GM21447 (cell line): ENCODE data around the gene SETD7.

Source experiments
- ATAC-seq: cut with Tn5 transposase; IDR thresholded peaks from one replicate; pipeline ENCODE4 v1.9.1; 2021; ENCODE audit not compliant: unreplicated experiment

SETD7 gene

DNA sequence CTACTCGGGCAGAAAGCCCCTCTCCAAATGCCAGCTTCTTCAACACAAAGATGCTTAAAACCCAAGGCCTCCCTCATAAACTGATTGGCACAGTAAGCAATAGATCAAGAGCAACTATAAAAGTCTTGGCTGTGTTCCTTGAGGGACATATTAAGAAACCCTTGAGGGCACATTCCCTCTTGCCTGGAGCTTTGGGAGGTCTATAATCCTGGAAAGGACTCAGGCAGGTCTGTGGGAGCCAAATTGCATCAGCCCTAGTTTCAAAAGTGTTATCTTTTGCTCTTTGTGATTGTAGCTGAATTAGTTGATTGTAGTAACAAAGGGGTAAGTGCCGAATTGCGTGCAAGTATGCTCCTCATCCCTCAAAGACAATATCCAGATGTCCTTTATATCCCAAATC is 18.6 kb upstream of the SETD7 start:
- no peak for ATAC-seq

GRCh38 chr4:139568206-139568955 is 12.4 kb upstream of the SETD7 start:
- no peak for ATAC-seq

DNA sequence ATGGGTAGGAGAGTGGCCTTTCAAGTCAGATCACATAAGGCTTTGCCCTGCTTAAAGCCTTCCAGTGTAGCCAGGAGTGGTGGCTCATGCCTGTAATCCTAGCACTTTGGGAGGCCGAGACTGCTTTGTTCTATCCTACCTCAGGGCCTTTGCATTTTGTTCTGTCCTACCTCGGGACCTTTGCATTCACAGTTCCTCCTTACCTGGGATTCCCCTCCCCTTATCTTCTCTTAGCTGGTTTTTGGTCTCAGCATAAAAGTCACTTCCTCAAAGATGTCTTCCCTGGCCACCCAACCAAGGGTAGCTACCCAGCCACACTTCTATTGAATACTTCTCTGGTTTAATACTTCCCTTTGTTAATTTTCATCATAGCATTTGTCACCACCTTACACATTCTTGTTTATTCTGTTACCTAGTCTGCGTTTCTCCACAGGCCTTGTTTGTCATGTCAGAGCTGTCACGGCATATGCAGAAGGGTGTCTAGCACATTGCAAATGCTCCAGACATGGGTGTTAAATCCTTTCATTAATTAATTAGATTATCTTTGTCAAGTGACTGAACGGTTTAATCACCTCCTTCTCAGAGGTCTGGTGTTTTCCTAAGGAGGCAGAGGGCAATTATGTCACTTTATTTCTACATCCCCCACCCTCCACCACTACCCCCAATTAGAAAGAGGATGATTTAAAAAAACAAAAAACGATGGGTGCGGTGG is 11.3 kb upstream of the SETD7 start:
- no peak for ATAC-seq

DNA sequence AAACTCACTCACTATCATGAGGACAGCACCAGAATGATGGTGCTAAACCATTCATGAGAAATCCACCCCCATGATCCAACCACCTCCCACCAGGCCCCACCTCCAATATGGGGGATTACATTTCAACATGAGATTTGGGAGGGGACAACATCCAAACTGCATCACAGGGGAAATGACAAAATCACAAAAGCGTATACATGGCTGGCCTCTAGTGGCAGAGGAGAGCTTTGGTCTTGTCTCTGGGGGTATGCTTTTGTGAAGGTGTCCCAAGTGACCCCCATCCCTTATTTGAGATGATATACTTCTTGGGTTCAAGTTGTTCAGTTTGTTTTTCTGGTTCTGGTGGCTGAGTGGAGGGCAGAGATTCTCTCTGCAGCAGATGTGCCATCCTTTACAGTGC is 8.5 kb upstream of the SETD7 start:
- ATAC-seq, result no peak

DNA sequence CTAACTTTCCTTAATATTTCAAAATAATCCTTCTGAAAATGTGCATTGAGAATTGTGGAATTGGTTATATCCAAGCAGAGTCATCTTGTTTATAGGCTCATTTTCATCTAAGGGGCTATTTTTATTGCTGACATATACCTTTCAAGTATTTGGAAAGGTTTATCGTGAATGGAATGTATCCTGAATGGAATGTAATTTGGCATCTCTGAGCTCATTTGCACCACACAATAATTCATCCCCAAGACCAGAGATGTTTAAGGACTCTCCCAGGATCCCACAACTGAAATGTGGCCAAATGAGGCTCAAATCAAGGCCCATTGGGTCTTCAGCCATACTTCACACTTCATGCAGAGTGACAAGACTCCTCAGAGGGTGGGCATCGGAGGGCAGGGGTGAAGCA is 7.5 kb upstream of the SETD7 start:
- ATAC-seq, result no peak

- no peak for ATAC-seq
These were observed 6.8 kb upstream of the SETD7 start for GRCh38 chr4:139562839-139563238.

- no peak for ATAC-seq
These were observed 6.2 kb upstream of the SETD7 start for GRCh38 chr4:139562067-139562684.

DNA sequence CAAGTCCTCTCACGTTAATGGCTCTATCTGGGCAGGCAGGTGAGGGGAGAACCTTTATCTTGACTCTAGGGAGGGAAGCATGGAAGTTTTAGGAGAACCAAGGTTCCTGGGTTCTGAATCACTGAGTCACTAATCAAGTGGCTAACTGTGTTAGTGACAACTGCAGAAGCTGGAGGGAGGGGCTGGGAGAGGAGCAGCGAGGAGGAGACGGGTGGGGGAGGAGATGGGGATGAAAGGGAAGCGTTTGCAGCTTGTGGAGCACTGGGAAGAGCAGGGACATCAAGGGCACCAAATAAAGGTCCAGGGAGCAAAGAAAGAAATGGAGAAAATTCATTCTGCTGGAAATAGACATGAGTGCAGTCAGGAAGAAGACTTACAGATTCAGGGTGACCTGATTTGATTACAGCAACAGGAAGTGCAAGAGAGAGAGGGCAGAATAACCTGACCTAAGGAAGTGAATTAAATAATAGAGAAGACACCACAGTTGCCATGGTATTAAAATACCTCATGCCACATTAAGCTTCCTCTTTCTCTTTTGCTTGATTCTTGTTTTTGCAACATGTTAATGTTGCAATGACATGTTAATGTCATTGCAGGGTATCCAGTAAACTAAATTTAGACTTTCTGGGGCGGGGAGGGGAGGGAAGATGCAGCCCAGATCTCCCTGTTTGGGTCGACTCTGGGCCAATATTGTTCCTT is 4.5 kb upstream of the SETD7 start:
- no peak for ATAC-seq

DNA sequence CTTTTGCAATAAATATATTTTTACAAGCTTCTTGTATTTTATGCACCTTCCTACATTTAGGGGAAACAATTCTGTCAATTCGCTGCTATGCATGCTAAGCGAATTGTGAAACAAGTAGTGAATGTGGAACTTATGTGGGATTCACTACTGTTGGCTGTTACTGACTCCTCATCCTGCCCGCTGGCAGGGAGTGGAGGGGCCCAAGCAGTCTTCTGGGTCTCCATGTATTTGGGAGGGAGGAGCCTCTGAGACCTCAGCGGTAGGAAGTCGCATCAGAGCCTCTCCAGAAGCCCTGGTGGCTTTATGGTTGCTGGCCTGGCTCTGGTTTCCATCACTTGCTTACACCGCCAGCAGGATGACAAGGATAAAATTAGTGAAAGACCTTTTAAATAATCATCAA is 3.7 kb upstream of the SETD7 start:
- no peak for ATAC-seq

GRCh38 chr4:139559089-139559479 is 3.1 kb upstream of the SETD7 start:
- ATAC-seq, result no peak

DNA sequence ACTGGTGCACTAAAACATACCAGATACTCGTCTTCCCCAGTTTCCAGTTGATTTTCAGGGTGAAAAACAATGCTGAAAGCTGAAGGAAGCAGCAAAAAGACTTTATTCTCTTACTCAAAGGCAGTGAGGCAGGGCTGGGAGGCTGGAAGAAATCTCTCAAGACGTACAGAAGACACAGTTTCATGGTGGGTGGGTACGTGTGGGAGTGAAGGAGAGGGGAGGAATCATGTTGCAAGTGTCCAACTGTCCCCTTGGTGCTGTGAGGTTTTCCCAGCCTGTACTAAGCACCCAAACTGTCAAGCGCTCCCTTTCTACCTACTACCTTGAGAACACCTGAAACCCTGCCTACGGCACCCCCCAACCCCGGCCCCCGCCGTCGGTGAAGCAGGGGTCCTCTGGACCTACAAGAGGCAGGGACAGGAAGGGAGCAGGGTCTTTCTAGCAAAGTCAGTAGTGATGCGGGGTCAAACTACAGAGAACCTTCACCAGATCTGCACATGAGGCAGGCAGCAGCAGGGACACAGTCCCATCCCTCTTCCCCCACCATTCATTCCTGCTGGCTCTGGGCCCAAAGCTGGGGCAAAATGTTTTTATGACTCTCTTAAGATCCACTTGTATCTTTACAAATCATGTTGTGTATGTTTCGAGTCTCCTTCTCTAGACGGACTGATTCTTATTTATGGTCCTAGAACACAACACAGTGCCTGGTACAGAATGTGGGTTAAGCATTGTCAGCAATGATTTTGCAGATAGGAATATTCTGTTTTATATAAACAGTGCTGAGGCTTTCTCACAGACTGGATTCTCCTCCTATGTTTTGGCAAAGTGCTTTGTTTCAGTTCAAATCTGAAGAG is 2.4 kb upstream of the SETD7 start:
- ATAC-seq, result no peak

DNA sequence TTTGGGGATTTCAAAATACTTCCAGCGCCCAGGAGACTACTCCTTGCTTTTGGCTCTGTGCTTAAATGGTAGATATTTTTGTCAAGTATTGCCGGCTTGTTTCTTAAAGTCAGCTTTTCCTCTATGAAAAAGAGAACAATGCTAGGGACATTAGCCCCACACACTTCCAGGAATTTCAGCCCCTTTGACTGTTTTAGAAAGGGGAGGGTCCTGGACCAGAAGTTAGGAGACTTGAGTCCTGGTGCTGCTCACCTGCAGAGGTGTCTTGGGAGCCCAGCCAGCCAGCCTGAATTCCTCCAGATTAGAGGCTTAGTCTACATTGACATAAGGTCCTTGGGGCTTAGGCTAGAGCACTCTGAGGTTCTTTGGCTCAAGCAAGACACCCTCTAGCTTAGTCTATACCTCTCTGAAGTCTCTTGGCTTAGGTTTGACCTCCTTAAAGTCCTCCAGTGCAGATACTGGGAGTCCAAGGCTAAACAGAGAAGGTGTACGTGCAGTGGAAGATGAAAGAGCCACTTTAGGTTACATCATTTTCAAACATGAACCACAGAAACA is 1.6 kb upstream of the SETD7 start:
- ATAC-seq, result no peak

DNA sequence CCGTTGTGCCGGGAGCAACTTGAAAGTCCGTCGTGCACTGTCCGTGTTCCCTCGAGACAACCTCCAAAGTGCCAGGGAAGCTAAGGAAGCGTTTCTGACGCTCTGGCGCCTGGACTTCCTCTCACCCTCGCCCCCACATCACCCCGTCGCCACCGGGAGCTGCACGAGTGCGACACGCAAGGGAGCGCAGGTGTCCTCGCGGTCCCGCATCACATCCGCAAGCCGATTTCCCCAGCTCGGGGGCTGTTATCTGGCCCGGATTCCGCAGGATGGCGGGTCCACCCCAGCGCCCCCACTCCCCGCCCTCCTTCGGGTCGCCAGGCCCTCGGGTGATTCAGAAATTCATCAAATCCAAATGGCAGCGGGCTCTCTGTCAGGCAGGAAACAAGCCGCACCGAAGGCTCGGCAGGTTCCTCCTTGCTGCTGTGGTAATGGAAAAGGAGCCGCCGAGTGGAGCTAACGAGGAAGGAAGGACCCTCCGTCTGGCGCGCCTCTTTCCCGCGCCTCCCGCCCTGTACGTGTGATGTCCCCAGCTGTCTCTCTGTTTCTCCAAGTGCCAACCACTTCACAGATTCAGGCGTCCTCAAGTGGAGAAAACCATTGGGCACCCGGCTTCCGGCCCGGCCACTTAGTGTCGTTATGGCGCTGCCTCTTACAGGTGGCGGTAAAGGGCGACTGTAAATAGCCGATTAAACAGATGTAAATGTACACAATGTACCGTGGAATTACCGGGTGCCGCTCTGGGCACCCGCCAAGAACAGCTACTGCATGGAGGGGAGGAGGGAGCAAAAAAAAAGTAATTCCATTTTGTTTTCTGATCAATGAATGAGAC is 921 bp upstream of the SETD7 start:
- peak; percentile 36 for ATAC-seq

DNA sequence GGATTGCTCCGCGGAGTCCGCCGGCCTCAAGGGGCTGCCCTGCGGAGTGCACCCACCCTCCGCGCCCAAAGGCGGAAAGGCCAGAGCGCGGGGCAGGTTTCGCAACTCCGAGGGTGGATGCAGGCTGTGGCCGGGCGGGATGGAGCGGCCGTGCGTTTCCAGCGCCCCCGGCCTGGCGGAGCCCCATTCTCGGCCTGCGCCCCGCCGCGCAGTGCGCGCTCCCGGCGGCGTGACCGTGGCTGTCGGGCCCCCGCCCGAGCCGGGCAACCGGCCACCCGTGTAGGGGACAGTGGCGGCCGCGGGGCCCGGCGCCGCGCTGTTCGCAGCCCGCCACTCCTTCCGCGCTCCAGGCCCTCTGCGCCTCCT is 331 bp downstream of the SETD7 start:
- ATAC-seq, result no peak

DNA sequence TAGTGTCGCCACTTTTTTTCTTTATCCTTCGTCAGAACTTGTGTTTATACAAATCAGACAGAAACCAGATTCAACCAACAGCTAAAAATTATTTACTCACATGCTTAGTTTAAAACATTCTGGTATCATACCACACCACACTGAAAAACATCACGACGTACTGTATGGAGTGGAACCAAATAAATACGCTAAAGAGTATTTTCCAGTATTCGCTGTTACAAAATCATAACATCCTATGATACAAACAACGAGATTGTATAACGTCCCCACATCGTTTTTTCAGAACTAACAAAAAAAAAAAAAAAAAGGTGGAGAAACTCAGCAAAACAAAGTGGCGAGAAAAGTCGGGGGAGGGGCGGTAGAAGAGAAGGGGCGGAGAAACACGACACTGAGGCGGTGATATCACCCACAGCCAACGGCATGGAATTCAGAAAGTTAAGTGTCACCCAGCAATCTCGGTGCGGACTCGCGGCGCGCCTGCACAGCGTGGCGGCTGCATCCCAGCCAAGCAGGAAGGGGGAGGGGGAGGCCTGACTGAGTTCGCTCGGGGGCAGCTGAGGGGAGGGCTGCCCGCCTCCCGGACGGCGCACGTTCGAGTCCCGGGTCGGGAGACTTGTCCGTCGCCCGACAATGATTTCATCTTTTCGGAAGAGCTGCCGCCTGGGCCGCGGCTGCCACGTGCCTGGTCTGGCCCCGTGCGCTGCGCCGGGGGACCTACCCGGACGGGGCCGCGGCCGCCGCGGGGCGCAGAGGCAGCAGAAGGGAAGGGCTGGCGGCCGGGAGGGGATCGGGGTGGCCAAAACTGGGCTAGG is 920 bp downstream of the SETD7 start:
- ATAC-seq, result peak; percentile 36

- no peak for ATAC-seq
These were observed 1.5 kb downstream of the SETD7 start for GRCh38 chr4:139554642-139554892.

- ATAC-seq, result no peak
These were observed 2.0 kb downstream of the SETD7 start for GRCh38 chr4:139553751-139554641.
